IPS DF 4.7 (cell line): ENCODE results near the gene TECPR2.
"Not testable (repeated sequence)": the region's sequence is repeated elsewhere in the genome, so short reads cannot be mapped to it uniquely, and the experiment has no call there.

Experiments used
- DNase-seq: peaks from one replicate; pipeline ENCODE4 v3.0.0-alpha.2; 2013; ENCODE audit warnings: low spot score; ENCODE audit errors: extremely low read depth

TECPR2 gene

GRCh38 chr14:102333795-102334705 lies 28.7 kb upstream of the TECPR2 start:
- DNase-seq: no peak

GRCh38 chr14:102335163-102335562 lies 27.6 kb upstream of the TECPR2 start:
- DNase-seq: no peak

- no peak for DNase-seq
Observed at GRCh38 chr14:102338724-102339123, 24.0 kb upstream of the TECPR2 start.

- no peak for DNase-seq
Observed at GRCh38 chr14:102341566-102341965, 21.2 kb upstream of the TECPR2 start.

DNA sequence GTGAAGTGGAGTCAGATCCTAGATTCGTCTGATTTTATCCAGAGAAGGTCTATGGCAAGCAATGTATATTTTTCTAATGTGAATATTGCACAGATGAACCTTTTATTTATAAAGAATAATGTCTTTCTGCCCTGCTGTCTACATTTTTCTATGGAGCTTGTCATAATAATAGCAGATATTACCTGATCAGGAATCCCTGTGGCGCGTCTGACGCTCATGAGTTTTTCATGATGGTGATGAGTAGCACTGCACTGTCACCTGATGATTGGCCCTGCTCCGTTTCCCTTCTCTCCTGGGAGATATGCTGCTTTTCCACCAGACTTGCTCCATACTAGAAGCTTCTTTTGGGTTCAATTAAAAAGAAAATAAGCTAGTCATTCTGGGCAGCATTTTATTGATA lies 20.5 kb upstream of the TECPR2 start:
- no peak for DNase-seq

DNA sequence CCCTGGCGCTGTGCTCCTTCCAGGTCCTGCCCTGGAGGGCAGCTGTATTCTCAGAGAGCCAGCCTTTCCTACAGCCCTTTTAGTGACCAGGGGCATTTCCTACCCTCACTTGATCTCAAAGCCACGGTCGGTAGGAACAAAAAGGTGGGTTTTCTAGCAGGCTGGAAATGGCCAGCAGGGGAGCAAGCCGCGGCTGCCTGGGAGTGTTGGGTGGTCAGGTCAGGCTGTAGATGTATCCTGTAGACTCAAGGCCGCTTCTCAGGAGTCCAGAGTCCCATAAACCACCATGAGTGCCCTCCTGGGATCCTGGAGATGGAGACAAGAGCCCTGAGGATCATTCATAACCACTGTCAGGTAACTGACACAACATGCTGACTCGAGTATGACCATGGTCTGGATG lies 18.7 kb upstream of the TECPR2 start:
- no peak for DNase-seq

GRCh38 chr14:102344485-102344884 lies 18.3 kb upstream of the TECPR2 start:
- no peak for DNase-seq

DNA sequence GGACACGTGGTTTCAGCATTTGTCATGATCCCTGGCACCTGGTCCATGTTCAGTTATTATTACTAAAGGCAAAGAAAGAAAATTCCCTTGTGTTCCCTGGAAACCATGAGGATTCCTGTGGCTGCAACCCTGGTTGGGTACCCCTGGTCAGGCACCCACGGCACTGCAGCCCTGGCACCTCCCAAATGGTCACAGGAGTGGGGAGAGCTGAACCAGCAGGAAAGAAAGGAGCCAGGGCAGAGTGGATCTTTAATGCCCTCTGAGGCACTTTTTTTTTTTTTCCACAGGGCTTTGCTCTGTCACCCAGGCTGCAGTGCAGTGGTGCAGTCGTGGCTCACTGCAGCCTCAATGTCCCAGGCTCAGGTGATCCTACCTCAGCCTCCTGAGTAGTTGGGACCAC lies 17.5 kb upstream of the TECPR2 start:
- no peak for DNase-seq

DNA sequence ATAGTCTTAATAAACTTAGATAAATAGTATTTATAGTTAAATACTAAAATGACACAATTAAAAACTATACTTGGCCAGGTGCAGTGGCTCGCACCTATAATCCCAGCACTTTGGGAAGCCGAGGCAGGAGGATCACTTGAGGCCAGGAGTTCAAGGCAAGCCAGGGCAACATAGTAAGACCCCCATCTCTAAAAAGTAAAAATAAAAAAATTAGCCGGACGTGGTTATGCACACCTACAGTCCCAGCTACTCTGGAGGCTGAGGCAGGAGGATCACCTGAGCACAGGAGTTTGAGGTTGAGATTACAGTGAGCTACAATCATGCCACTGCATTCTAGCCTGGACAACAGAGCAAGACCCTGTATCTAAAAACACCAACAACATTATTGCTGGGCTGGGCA lies 16.1 kb upstream of the TECPR2 start:
- DNase-seq: no peak

GRCh38 chr14:102348376-102348775 lies 14.4 kb upstream of the TECPR2 start:
- no peak for DNase-seq

GRCh38 chr14:102351023-102351422 lies 11.7 kb upstream of the TECPR2 start:
- no peak for DNase-seq

DNA sequence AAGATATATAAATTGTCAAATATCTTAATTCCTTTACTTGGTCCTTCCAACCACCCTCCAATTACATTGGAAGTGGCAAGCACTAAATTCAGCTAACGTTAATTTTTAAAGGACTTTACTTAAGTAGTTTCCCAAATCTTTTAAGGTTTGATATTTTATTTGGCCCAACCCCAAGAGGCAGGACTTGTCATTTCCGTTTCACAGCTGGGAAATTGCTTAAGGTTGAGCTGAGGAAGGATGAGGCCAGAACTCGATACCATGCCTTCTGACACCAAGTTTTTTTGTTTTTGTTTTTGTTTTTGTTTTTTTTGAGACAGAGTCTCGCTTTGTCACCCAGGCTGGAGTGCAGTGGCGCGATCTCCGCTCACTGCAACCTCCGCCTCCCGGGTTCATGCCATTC lies 11.1 kb upstream of the TECPR2 start:
- not testable (repeated sequence) for DNase-seq

GRCh38 chr14:102352213-102352612 lies 10.5 kb upstream of the TECPR2 start:
- DNase-seq: no peak

GRCh38 chr14:102353126-102353619 lies 9.6 kb upstream of the TECPR2 start:
- no peak for DNase-seq

GRCh38 chr14:102356280-102356679 lies 6.5 kb upstream of the TECPR2 start:
- no peak for DNase-seq

GRCh38 chr14:102359341-102359740 lies 3.4 kb upstream of the TECPR2 start:
- DNase-seq: no peak

GRCh38 chr14:102360388-102360787 lies 2.4 kb upstream of the TECPR2 start:
- no peak for DNase-seq

GRCh38 chr14:102362084-102362483 lies 657 bp upstream of the TECPR2 start:
- no peak for DNase-seq

- no peak for DNase-seq
Observed at GRCh38 chr14:102363182-102363943, 622 bp downstream of the TECPR2 start.

GRCh38 chr14:102370305-102370809 lies 7.6 kb downstream of the TECPR2 start:
- DNase-seq: no peak

DNA sequence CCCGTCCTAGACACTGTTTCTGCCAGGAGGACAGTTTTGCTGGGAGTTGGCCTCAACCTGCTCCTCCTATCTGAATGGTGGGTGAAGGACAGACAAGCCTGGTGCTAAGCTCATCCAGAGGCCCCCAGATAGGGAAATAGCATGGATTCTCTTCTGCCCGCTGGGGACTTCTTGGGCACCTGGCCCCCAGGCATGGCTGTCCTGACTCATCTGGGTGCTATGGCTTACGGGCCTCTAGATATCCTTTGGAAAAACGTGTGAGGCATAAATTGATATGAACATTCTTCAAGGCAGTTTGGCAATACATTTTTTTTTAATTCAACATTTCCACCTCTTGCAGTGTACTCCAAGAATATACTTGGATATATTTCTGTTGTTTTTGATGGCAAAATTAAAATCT lies 8.6 kb downstream of the TECPR2 start:
- no peak for DNase-seq

DNA sequence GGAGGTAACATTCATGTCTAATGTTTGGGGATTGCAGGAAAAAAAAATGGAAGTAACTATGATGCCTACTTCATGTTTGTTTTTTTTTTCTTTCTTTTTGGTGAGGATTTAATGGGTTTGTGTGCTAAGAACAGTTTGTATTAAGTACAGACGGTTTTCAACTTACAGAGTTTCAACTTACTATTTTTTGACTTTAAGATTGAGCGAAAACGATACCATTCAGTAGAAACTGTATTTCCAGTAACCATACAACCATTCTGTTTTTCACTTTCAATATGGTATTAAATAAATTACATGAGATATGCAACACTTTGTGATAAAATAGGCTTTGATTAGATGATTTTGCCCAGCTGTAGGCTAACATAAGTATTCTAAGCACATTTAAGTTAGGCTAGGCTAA lies 10.4 kb downstream of the TECPR2 start:
- DNase-seq: no peak
